Neutrophil (primary cell): Measurements from ENCODE around the gene LMNA.
"Not testable (repeated sequence)": the region's sequence is repeated elsewhere in the genome, so short reads cannot be mapped to it uniquely, and the experiment has no call there.

ENCODE experiments used
- H3K27ac ChIP-seq: fragments of 200-600 bp; sonication (generic); 2 replicates; pipeline ENCODE4 v1.5.1; 2016; ENCODE audit warnings: mild to moderate bottlenecking, moderate library complexity
- H3K27me3 ChIP-seq: fragments of 200-600 bp; sonication (generic); 2 replicates; pipeline ENCODE4 v1.6.0; 2016; ENCODE audit warnings: mild to moderate bottlenecking
- H3K36me3 ChIP-seq: fragments of 200-600 bp; sonication (generic); 2 replicates; pipeline ENCODE4 v1.5.1; 2017
- H3K4me1 ChIP-seq, 2 experiments: fragments of 200-600 bp in 1 of 2; sonication (generic) in 1 of 2; 1 replicate in 1 of 2; 2 replicates in 1 of 2; pipeline versions ENCODE4 v1.5.1 to v1.6.1; 2013 to 2016; ENCODE audit warnings: low read depth in 1 of 2, low read length in 1 of 2, mild to moderate bottlenecking in 1 of 2, moderate library complexity in 1 of 2; ENCODE audit not compliant: control insufficient read depth in 1 of 2, insufficient read depth in 1 of 2
- H3K4me3 ChIP-seq, 2 experiments: fragments of 200-600 bp in 1 of 2; sonication (generic) in 1 of 2; 1 replicate in 1 of 2; 2 replicates in 1 of 2; pipeline ENCODE4 v1.5.1; 2013 to 2016; ENCODE audit warnings: low read depth in 1 of 2, low read length in 1 of 2, mild to moderate bottlenecking in 1 of 2, moderate library complexity in 1 of 2
- H3K9me3 ChIP-seq: fragments of 200-600 bp; sonication (generic); 2 replicates; pipeline ENCODE4 v1.5.1; 2016
- CTCF ChIP-seq: fragments of 200-600 bp; sonication (generic); IDR thresholded peaks from 2 replicates; pipeline ENCODE4 v1.5.1; 2016; ENCODE audit warnings: antibody characterized with exemption

The LMNA gene

DNA sequence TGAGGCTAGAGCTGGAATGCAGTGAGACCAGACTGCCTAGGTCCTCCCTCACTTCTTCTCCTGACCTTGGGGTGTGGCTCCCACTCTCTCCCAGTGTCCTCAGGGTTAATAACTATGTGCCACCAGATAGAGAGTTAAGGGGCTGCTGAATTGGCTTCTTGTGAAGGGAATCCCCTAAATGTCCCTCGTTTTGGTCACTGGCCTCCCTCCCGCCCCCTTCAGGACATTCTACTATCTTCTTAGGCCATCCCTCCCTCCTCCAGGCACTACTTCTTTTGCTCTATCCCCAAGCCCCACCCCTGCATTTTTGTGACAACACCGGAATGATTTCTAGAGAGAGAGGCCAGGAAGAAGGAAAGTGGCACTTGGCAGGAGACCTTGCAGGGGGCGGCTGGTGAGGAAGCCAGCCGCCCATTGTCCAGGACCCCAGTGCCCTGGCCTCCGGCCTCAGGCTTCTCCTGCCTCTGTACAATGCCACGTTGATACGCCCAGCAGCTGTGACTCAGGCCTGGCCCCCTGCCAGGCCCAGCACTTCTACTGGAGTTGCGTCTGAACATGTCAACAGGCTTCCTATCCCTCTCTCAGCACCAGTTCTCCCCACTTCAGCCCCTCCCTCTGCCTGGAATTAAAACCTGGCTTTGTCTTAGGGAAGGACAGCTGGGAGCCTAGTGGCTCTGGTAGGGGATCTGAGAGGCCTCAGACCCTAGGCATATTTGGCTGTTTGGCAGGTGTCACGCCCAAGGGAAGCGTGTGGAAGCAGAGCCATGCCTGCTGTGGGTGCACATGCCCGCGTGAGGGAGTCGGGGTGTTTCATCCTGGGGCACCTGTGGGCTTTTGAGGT is 9.1 kb downstream of the LMNA start:
- Histone ChIP-seq H3K36me3 (no peaks in the 10 kb centered on the region), H3K27me3 (peaks cover 82% of the 10 kb centered on the region), H3K27ac (no peak overlapping the region), H3K9me3 (no peaks in the 10 kb centered on the region), H3K4me1 (no peaks in the 10 kb centered on the region), H3K4me3 (no peak overlapping the region)
- TF ChIP-seq CTCF = no peak

DNA sequence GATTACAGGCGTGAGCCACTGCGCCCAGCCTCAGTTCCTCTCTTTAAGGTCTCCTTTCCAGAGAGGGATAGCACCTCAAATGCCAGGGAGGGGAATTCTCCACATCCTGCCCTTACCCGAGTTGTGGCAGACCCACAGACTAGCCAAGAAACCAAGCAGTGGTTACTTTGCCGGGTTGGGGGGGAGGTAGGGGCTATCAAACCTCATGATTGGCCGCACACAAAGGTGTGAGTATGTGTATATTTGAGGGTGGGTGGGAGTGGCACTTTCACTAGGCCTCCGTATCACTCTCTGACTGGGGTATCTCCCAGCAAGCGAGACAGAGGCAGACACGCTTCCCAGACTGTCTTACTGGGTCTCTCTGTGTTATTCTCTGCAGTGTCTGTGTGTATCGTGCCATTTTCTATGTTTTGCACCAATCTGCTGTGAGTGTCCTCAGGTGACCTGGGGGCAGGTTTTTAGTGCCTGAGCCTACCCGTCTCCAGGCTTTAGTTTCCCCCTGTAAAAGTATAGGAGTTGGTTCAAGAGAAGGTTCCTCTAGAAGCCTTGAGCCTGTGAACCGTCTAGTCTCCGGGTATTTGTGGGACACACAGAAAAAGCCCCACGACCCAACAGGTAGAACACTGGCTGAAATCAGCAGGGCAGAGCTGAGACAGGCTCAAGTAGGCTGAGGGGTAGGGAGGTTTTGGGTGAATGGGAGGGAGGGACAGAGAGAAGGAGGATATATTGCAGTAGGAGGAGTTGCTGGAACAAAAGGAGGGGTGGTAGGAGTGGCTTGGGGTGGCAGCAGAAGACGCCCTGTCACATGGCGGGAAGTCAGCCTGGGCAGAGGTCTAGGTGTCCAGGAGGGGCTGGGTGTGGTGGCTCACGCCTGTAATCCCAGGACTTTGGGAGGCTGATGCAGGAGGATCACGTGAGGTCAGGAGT is 10.3 kb downstream of the LMNA start:
- no peak for TF ChIP-seq CTCF
- no peak overlapping the region for H3K27ac ChIP-seq
- H3K9me3 ChIP-seq = no peaks in the 10 kb centered on the region
- H3K4me1 ChIP-seq = no peaks in the 10 kb centered on the region
- H3K27me3 ChIP-seq = peaks cover 91% of the 10 kb centered on the region
- H3K4me3 ChIP-seq = no peak overlapping the region
- H3K36me3 ChIP-seq = no peaks in the 10 kb centered on the region

- H3K4me3 ChIP-seq, H3K9me3 ChIP-seq, H3K27ac ChIP-seq, H3K4me1 ChIP-seq, H3K36me3 ChIP-seq: not testable (repeated sequence)
- peaks cover 89% of the 10 kb centered on the region for H3K27me3 ChIP-seq
Observed at GRCh38 chr1:156125544-156125943, 11.0 kb downstream of the LMNA start.

GRCh38 chr1:156126043-156126629 is 11.6 kb downstream of the LMNA start:
- H3K4me3 ChIP-seq = no peak overlapping the region
- no peaks in the 10 kb centered on the region for H3K4me1 ChIP-seq
- H3K27ac ChIP-seq = no peak overlapping the region
- H3K9me3 ChIP-seq = no peaks in the 10 kb centered on the region
- peaks cover 86% of the 10 kb centered on the region for H3K27me3 ChIP-seq
- no peak for TF ChIP-seq CTCF
- H3K36me3 ChIP-seq = no peaks in the 10 kb centered on the region

DNA sequence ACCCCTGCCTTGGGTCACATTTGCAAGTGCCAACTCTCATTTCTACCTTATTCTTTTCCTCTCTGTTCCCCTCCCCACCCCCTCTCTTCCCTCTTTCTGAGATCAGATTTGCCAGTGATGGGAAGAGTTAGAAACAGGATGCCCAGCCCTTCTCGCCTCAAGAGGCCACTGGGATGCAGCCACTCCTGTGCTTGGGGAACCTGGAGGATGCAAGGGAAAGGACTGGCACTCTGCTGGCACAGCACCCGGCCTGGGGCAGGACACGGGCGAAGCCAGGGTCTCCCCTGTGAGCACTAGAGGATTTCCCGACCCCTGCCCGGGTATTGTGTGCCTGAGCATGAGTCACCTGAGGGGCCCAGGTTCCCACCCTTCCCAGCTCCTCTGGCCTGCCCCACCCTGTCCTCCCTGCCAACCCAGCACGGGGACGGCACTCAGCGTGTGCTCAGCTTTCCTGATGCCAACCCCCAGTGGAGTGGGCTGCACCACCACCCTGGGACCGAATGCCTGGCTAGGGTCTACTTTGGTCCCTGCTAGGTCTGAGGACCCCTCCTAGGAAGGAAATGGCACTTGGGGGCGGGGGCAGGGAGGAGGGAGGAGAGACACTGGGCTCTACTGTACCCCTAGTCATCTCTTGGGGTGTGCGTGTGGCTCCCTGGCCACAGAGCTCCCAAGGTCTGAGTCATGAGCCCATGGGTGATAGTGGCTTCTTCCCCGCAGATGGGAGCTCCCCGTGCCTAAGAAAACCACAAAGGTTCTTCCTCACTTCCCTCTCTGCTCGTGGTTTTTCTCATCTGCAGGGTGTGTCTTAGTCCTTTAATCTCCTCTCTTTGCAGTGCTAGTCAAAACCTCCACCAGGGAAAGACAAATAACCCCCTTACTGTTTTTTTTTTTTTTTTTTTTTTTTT is 12.4 kb downstream of the LMNA start:
- Histone ChIP-seq H3K27ac (no peak overlapping the region), H3K4me1 (no peaks in the 10 kb centered on the region), H3K4me3 (no peak overlapping the region), H3K36me3 (no peaks in the 10 kb centered on the region), H3K9me3 (no peaks in the 10 kb centered on the region), H3K27me3 (peaks cover 79% of the 10 kb centered on the region)
- TF ChIP-seq CTCF = no peak
